K562 (cell line): Measurements from ENCODE around the gene CCDC106. TPM values are rescaled to one million over a fixed set of nuclear protein-coding genes. Genes with fewer than 3 reads are reported as not detected.

ENCODE experiments used
- ATAC-seq: fragments of 200-7000 bp; cut with Tn5 transposase; 3 replicates; pipeline ENCODE4 v1.9.1; 2020; ENCODE audit warnings: moderate library complexity
- BruUV-seq: library from RNA; stranded (reverse); fragments of 400-500 nt; replicated peaks from 2 replicates; lab custom pipeline; 2021; lab: Mats Ljungman, UMichigan
- CTCF ChIA-PET: fragments of 300-600 bp; formaldehyde crosslinking; extraction: SDS; loops from one replicate; lab custom pipeline; 2021; ENCODE audit warnings: low intra/inter-chr PET ratio; lab: Yijun Ruan, JAX
- POLR2A ChIA-PET: fragments of 300-600, 350-650 bp; sonication (Branson Sonifier 250); formaldehyde crosslinking; extraction: SDS; loops from one replicate; lab custom pipeline; 2021; ENCODE audit warnings: antibody characterized with exemption, inconsistent platforms; lab: Yijun Ruan, JAX
- DNase-seq, 4 experiments: peaks; one replicate each; pipeline versions ENCODE4 v3.0.0 to v3.0.0-alpha.2; 2011 to 2018; ENCODE audit warnings: low spot score in 3 of 4, mixed read lengths in 3 of 4; ENCODE audit errors: extremely low read depth in 1 of 4
- FAIRE-seq: peaks from 2 replicates; lab custom pipeline; 2011; peaks lifted over from hg19 to GRCh38; lab: Jason Lieb, UNC
- H2AFZ ChIP-seq: 2 replicates; pipeline ENCODE4 v1.6.0; 2011; ENCODE audit warnings: low read depth, low read length, control low read depth, inconsistent platforms
- H3K27ac ChIP-seq: fragments of 200-600 bp; 3 replicates; pipeline ENCODE4 v1.8.0; 2011; ENCODE audit warnings: low read depth, mild to moderate bottlenecking, control low read depth, inconsistent platforms, low read length, moderate library complexity, mixed read lengths; ENCODE audit errors: extremely low read depth
- H3K27me3 ChIP-seq, 2 experiments: fragments of 300-600 bp in 1 of 2; 2 replicates in 1 of 2; 3 replicates in 1 of 2; pipeline versions ENCODE4 v1.6.0 to v1.8.0; 2011; ENCODE audit warnings: inconsistent platforms in 2 of 2, low read length in 2 of 2, mild to moderate bottlenecking in 1 of 2, mixed read lengths in 1 of 2, moderate library complexity in 1 of 2; ENCODE audit not compliant: control insufficient read depth in 2 of 2, insufficient read depth in 2 of 2
- H3K36me3 ChIP-seq: fragments of 300-600 bp; 3 replicates; pipeline ENCODE4 v1.8.0; 2011; ENCODE audit warnings: mild to moderate bottlenecking, low read length, inconsistent platforms; ENCODE audit not compliant: control insufficient read depth, insufficient read depth
- H3K4me1 ChIP-seq, 2 experiments: fragments of 200-600 bp in 1 of 2; replicated peaks in 1 of 2; 2 replicates in 1 of 2; 3 replicates in 1 of 2; pipeline versions ENCODE4 v1.5.1 to v1.8.0; 2011; ENCODE audit warnings: inconsistent platforms in 2 of 2, low read length in 2 of 2, mild to moderate bottlenecking in 1 of 2, mixed read lengths in 1 of 2, moderate library complexity in 1 of 2; ENCODE audit not compliant: control insufficient read depth in 2 of 2, insufficient read depth in 2 of 2
- H3K4me2 ChIP-seq: 2 replicates; pipeline ENCODE4 v1.6.1; 2011; ENCODE audit warnings: low read length, control low read depth, inconsistent platforms, mixed read lengths; ENCODE audit not compliant: insufficient read depth
- H3K4me3 ChIP-seq: fragments of 200-600 bp; sonication (generic), shearing (Covaris generic); 2 replicates; pipeline ENCODE4 v1.5.1; 2016; ENCODE audit warnings: control low read depth, inconsistent platforms
- H3K79me2 ChIP-seq: fragments of 200-600 bp; 3 replicates; pipeline ENCODE4 v1.8.0; 2011; ENCODE audit warnings: low read length, inconsistent platforms; ENCODE audit not compliant: control insufficient read depth, insufficient read depth
- H3K9ac ChIP-seq, 2 experiments: 2 replicates each; pipeline versions ENCODE4 v1.6.0 to v1.6.1; 2011; ENCODE audit warnings: low read depth in 2 of 2, low read length in 2 of 2, control low read depth in 1 of 2, inconsistent platforms in 1 of 2, mild to moderate bottlenecking in 1 of 2, mixed read lengths in 1 of 2; ENCODE audit not compliant: insufficient read depth in 1 of 2
- H3K9me1 ChIP-seq: one replicate; pipeline ENCODE4 v1.6.0; 2011; ENCODE audit warnings: inconsistent platforms, mild to moderate bottlenecking, low read length, moderate library complexity; ENCODE audit not compliant: control insufficient read depth, insufficient read depth
- H3K9me3 ChIP-seq: replicated peaks from 2 replicates; pipeline ENCODE4 v1.5.1; 2011; ENCODE audit warnings: low read depth, low read length, inconsistent platforms; ENCODE audit not compliant: control insufficient read depth, insufficient read depth
- H4K20me1 ChIP-seq: replicated peaks from 2 replicates; pipeline ENCODE4 v1.6.1; 2011; ENCODE audit warnings: low read length, inconsistent platforms, mixed read lengths; ENCODE audit not compliant: control insufficient read depth, insufficient read depth
- MNT ChIP-seq, 2 experiments: fragments of 450-650 bp; conservative IDR thresholded peaks; 2 replicates each; pipeline ENCODE4 v1.6.1; 2017; ENCODE audit warnings: mild to moderate bottlenecking in 2 of 2, moderate library complexity in 2 of 2
- RBFOX2 ChIP-seq: fragments of 200-400 bp; formaldehyde crosslinking; IDR thresholded peaks from 2 replicates; pipeline ENCODE4 v1.6.1; 2017; ENCODE audit warnings: low read depth, mild to moderate bottlenecking, low read length, moderate library complexity
- SMAD3 ChIP-seq: fragments of 450-650 bp; formaldehyde crosslinking; conservative IDR thresholded peaks from 2 replicates; pipeline ENCODE4 v1.4.0; 2020; ENCODE audit warnings: mild to moderate bottlenecking
- TEAD4 ChIP-seq, 2 experiments: sonication (generic) in 1 of 2; formaldehyde crosslinking in 1 of 2; IDR thresholded peaks; 2 replicates each; pipeline versions ENCODE4 v1.6.1 to v1.8.0; 2012 to 2022; ENCODE audit warnings: borderline replicate concordance in 1 of 2, inconsistent platforms in 1 of 2, low read length in 1 of 2, mild to moderate bottlenecking in 1 of 2, missing genetic modification reagents in 1 of 2
- WGBS: fragments of 100-300 bp; shearing (Covaris generic); methylation state at CpG from one replicate; pipeline ENCODE4 v1.1.6; 2016; ENCODE audit warnings: low coverage, mixed read lengths; ENCODE audit not compliant: insufficient coverage; ENCODE audit errors: missing lambda C conversion rate; 5-methylcytosine and 5-hydroxymethylcytosine counted together
- in situ Hi-C: fragments of 300-500 bp; cut with MboI; formaldehyde crosslinking; loops from 4 replicates; pipeline ENCODE4 v1.15.0; 2018; ENCODE audit warnings: inconsistent platforms, mixed read lengths
- intact Hi-C: fragments of 100-400 bp; cut with micrococcal nuclease; formaldehyde crosslinking; loops from 2 replicates; pipeline ENCODE4 v1.14.2; 2022
- polyA plus RNA-seq, 8 experiments: library from polyadenylated mRNA; depleted of rRNA in 4 of 8; stranded (reverse) in 5 of 8; unstranded in 3 of 8; fragments of >200 nt; fragmentation: Nextera tagmentation in 2 of 8; fragmentation: Illumina TruSeq in 1 of 8; extraction: Ambion mirVana in 2 of 8; extraction: Trizol in 1 of 8; gene quantifications; 2 replicates each; pipeline versions ENCODE4 v1.2.1 to v1.2.3, GENCODE V29; 2011 to 2014; ENCODE audit warnings: inconsistent platforms in 1 of 8, missing spikeins in 1 of 8
- total RNA-seq, 7 experiments: library from RNA; depleted of rRNA in 6 of 7; stranded (reverse); fragments of >200 nt in 6 of 7; fragmentation: Illumina TruSeq in 2 of 7; extraction: Trizol in 2 of 7; gene quantifications; 2 replicates each; pipeline versions ENCODE4 v1.2.1 to v1.2.3, GENCODE V29; 2011 to 2021; ENCODE audit warnings: low replicate concordance in 1 of 7

CCDC106 gene
- total and polyA plus RNA-seq, 9 of the 15 experiments (the other 6 are each of a cell fraction or from before 2014, with no cell fraction given): 0.10 to 27.5 (median 15.0) TPM; not detected in 1

DNA sequence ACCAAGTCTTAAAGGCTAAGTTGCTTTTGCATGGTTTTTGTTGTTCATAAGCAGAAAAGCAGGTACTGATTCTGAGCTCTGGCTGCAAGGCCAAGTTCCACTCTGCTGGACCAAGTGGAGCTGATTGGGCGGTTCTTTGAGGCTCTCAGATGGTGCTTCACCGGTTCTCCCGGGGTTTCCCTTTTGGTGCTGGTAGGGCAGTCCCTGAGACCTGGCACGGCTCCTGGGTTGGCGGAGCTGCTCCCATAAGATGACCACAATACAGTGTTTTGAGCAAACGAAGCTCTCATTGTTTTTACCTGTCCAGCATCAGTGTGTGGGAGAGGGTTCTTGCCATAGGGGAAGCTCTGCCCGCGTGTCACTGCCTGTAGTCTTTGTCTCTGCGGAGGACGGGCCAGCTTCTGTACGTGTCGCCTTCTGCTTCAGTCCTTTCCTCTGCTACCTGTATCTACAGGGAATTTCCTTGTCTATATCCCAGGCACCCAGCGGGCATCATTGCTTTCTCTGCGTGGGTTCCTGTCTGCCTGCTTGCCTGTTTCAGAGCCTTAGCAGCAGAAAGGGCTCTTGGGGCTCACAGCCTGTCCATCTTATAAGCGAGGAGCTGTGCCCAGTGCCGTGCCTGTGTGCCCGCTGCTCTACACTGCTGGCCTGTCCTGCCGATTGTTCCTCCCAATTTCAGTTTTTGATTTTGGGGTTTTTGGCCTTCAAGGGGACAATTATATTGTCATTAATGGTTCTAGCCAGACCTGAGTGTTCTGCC, 9.2 kb downstream of the CCDC106 start:
- H3K4me1 ChIP-seq: peaks cover 20 to 44% of the 10 kb centered on the region in 2 experiments; a peak in 4 of 5 replicates
- CTCF ChIA-PET: no interaction called here
- WGBS: 15% methylated on average over 18 of the region's 18 CpGs
- H3K79me2 ChIP-seq: peaks cover 73% of the 10 kb centered on the region
- no peak for ATAC-seq
- TF ChIP-seq SMAD3 (CRISPR knock-in tag) (no peak), TEAD4 (IDR thresholded peaks at IDR 0.05; ENCODE audit: low read length) (no peak), TEAD4 (CRISPR knock-in tag; IDR thresholded peaks at IDR 0.05; ENCODE audit: borderline replicate concordance) (no peak), MNT (conservative IDR thresholded peaks at IDR 0.05) (no peak), RBFOX2 (peak; percentile 49)
- peaks cover 6% of the 10 kb centered on the region for H3K9me1 ChIP-seq
- peak overlapping the region; percentile 99 for H3K4me2 ChIP-seq
- FAIRE-seq: peak; percentile 72
- DNase-seq: peak in 1 of 4 experiments; percentile 29
- intact Hi-C loops: no loop called here
- peaks cover 74% of the 10 kb centered on the region for H3K36me3 ChIP-seq
- BruUV-seq: no TSS peak
- no peaks in the 10 kb centered on the region for H3K9me3 ChIP-seq
- H4K20me1 ChIP-seq: peaks cover 50% of the 10 kb centered on the region
- no peak overlapping the region for H2AFZ ChIP-seq
- in situ Hi-C loops: no loop called here
- H3K9ac ChIP-seq: peak overlapping the region; percentile 98 to 99
- peak overlapping the region; percentile 70 for H3K4me3 ChIP-seq
- H3K27me3 ChIP-seq: no peaks in the 10 kb centered on the region
- peak overlapping the region; percentile 100; the same call in 2 of the 3 replicates for H3K27ac ChIP-seq
- POLR2A ChIA-PET: interaction anchor here (0.6 to 3.5 kb wide), 7 partner anchors 10 to 250 kb away, joined by 3 to 21 read pairs (median 8); partner anchors contain the start of gene UBE2S
